Measurements from ENCODE around the gene LMNTD1. TPM values are rescaled to one million over a fixed set of nuclear protein-coding genes. Genes with fewer than 3 reads are reported as not detected.

Gene LMNTD1
- total RNA-seq, 4 donors from 2014 or later = not detected

- intact Hi-C loops (cut with DNase I; ENCODE audit: low total_unique reads) = no loop called here
- in situ Hi-C loops (cut with MboI; ENCODE audit: low pct_ligation_motif_present in 1 of 4, low pct_unique_long_range_greater_than_20kb in 1 of 4, low sequenced_read_pairs in 3 of 4) = no loop called here
- TF ChIP-seq POLR2A (IDR thresholded peaks at IDR 0.05) (no peak), EP300 (IDR thresholded peaks at IDR 0.05; ENCODE audit: low read depth) (no peak), POLR2AphosphoS5 (IDR thresholded peaks at IDR 0.05) (no peak), CTCF (IDR thresholded peaks at IDR 0.05) (no peak)
These were observed 38.1 kb upstream of the LMNTD1 start for GRCh38 chr12:25591144-25591543.

GRCh38 chr12:25590011-25590721 lies 37.1 kb upstream of the LMNTD1 start:
- intact Hi-C loops (cut with DNase I; ENCODE audit: low total_unique reads) = no loop called here
- H3K4me1 ChIP-seq = no peaks in the 10 kb centered on the region
- WGBS, 2 donors (ENCODE audit: low coverage in 1 of 2) = 73 to 88% methylated on average over 4 to 5 of the region's 5 CpGs
- H3K27me3 ChIP-seq = no peaks in the 10 kb centered on the region
- no peaks in the 10 kb centered on the region for H3K9me3 ChIP-seq
- no peak overlapping the region for H3K27ac ChIP-seq
- no peak for DNase-seq
- TF ChIP-seq POLR2AphosphoS5 (IDR thresholded peaks at IDR 0.05) (no peak), EP300 (IDR thresholded peaks at IDR 0.05; ENCODE audit: low read depth) (no peak), POLR2A (IDR thresholded peaks at IDR 0.05) (no peak), CTCF (IDR thresholded peaks at IDR 0.05) (no peak)
- H3K36me3 ChIP-seq = no peaks in the 10 kb centered on the region
- H3K4me3 ChIP-seq = no peak overlapping the region
- in situ Hi-C loops (cut with MboI; ENCODE audit: low pct_ligation_motif_present in 1 of 4, low pct_unique_long_range_greater_than_20kb in 1 of 4, low sequenced_read_pairs in 3 of 4) = no loop called here

More at GRCh38 chr12:25591144-25591543, 38.1 kb upstream of the LMNTD1 start:
- Histone ChIP-seq H3K36me3 (no peaks in the 10 kb centered on the region), H3K4me1 (no peaks in the 10 kb centered on the region), H3K27ac (no peak overlapping the region), H3K9me3 (no peaks in the 10 kb centered on the region), H3K4me3 (no peak overlapping the region), H3K27me3 (no peaks in the 10 kb centered on the region)
- DNase-seq = no peak

GRCh38 chr12:25587346-25587745 lies 34.3 kb upstream of the LMNTD1 start:
- intact Hi-C loops (cut with DNase I; ENCODE audit: low total_unique reads) = no loop called here
- in situ Hi-C loops (cut with MboI; ENCODE audit: low pct_ligation_motif_present in 1 of 4, low pct_unique_long_range_greater_than_20kb in 1 of 4, low sequenced_read_pairs in 3 of 4) = no loop called here
- Histone ChIP-seq H3K4me3 (no peak overlapping the region), H3K27me3 (no peaks in the 10 kb centered on the region), H3K36me3 (no peaks in the 10 kb centered on the region), H3K4me1 (no peaks in the 10 kb centered on the region), H3K9me3 (no peaks in the 10 kb centered on the region), H3K27ac (no peak overlapping the region)
- TF ChIP-seq CTCF (IDR thresholded peaks at IDR 0.05) (no peak), POLR2AphosphoS5 (IDR thresholded peaks at IDR 0.05) (no peak), EP300 (IDR thresholded peaks at IDR 0.05; ENCODE audit: low read depth) (no peak), POLR2A (IDR thresholded peaks at IDR 0.05) (no peak)
- WGBS, 2 donors (ENCODE audit: low coverage in 1 of 2) = 50 to 88% methylated on average over 1 to 4 of the region's 4 CpGs
- no peak for DNase-seq

- Histone ChIP-seq H3K4me3 (no peak overlapping the region), H3K36me3 (no peaks in the 10 kb centered on the region), H3K27ac (no peak overlapping the region), H3K4me1 (no peaks in the 10 kb centered on the region), H3K9me3 (no peaks in the 10 kb centered on the region), H3K27me3 (no peaks in the 10 kb centered on the region)
- intact Hi-C loops (cut with DNase I; ENCODE audit: low total_unique reads) = no loop called here
- in situ Hi-C loops (cut with MboI; ENCODE audit: low pct_ligation_motif_present in 1 of 4, low pct_unique_long_range_greater_than_20kb in 1 of 4, low sequenced_read_pairs in 3 of 4) = no loop called here
- TF ChIP-seq EP300 (IDR thresholded peaks at IDR 0.05; ENCODE audit: low read depth) (no peak), POLR2A (IDR thresholded peaks at IDR 0.05) (no peak), CTCF (IDR thresholded peaks at IDR 0.05) (no peak), POLR2AphosphoS5 (IDR thresholded peaks at IDR 0.05) (no peak)
- DNase-seq = no peak
- WGBS, 2 donors (ENCODE audit: low coverage in 1 of 2) = 81 to 84% methylated on average over 5 of the region's 5 CpGs
These were observed 32.6 kb upstream of the LMNTD1 start for GRCh38 chr12:25585662-25586061.

Measured in transverse colon (tissue), 4 donors.